ENCODE data around the gene MYH11.
"Not testable (repeated sequence)": the region's sequence is repeated elsewhere in the genome, so short reads cannot be mapped to it uniquely, and the experiment has no call there.

MYH11 gene

DNA sequence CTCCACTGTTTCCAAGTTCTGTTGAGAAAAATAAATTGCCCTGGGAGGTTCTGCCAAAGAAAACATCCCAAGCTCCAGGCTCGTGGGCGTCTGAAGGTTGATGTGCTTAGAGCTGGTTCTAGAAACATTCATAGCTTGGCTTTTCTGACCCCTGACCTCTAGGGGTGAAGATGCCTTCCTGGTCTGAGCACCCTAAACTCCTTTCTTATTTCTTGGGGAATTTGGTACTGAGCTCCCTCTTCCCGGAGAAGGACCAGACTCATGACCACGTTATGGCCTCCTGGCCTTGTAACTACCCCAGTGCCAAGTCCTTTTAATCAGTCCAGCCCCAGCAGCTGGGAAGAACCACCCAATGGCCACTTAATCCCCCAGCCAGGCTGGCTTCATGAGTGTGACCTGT lies 66.4 kb downstream of the MYH11 start:
- no peak for DNase-seq
- Histone ChIP-seq H3K9me3 (ENCODE audit: severe bottlenecking) (no peaks in the 10 kb centered on the region), H3K4me3 (ENCODE audit: low read depth, low read length) (no peak overlapping the region), H3K27me3 (ENCODE audit: insufficient read depth, low read depth, severe bottlenecking) (no peaks in the 10 kb centered on the region), H3K36me3 (no peaks in the 10 kb centered on the region), H3K27ac (no peak overlapping the region)
- TF ChIP-seq, protein P1, sequence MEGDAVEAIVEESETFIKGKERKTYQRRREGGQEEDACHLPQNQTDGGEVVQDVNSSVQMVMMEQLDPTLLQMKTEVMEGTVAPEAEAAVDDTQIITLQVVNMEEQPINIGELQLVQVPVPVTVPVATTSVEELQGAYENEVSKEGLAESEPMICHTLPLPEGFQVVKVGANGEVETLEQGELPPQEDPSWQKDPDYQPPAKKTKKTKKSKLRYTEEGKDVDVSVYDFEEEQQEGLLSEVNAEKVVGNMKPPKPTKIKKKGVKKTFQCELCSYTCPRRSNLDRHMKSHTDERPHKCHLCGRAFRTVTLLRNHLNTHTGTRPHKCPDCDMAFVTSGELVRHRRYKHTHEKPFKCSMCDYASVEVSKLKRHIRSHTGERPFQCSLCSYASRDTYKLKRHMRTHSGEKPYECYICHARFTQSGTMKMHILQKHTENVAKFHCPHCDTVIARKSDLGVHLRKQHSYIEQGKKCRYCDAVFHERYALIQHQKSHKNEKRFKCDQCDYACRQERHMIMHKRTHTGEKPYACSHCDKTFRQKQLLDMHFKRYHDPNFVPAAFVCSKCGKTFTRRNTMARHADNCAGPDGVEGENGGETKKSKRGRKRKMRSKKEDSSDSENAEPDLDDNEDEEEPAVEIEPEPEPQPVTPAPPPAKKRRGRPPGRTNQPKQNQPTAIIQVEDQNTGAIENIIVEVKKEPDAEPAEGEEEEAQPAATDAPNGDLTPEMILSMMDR (IDR thresholded peaks at IDR 0.05; ENCODE audit: low read depth, low read length): no peak

DNA sequence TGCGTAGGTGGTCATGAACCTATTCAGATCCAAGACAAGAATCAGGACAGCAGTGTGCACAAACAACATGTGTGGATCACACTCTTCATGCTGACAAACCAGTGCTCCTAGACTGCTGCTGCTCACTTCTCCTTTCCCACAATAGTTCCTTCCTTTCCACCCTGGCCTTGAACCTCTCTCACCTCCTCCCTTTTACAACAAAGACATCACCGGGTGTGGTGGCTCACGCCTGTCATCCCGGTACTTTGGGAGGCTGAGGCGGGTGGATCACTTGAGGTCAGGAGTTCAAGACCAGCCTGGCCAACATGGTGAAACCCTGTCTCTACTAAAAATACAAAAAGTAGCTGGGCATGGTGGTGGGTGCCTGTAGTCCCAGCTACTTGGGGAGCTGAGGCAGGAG lies 67.0 kb downstream of the MYH11 start:
- not testable (repeated sequence) for H3K4me3 ChIP-seq (ENCODE audit: low read depth, low read length)

DNA sequence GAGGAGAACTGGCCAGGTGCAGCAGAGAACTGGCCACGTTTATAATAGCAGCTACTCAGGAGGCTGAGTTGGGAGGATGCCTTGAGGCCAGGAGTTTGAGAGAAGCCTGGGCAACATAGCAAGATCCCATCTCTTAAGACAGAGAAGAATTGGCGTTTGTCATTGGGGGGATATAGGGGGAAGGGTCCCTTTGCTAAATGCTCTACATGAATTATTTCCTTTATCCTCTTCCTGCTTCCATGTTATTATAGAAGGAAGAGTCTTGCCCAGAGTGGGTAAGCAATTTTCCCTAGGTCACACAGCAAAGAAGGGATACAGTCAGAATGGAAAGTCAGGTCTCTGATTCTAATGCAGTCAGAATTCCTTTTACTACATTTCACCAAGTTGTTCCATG lies 68.0 kb downstream of the MYH11 start:
- Histone ChIP-seq H3K27me3 (ENCODE audit: insufficient read depth, low read depth, severe bottlenecking) (no peaks in the 10 kb centered on the region), H3K36me3 (no peaks in the 10 kb centered on the region), H3K27ac (no peak overlapping the region), H3K4me3 (ENCODE audit: low read depth, low read length) (no peak overlapping the region), H3K9me3 (ENCODE audit: severe bottlenecking) (no peaks in the 10 kb centered on the region)
- TF ChIP-seq, protein P1 (IDR thresholded peaks at IDR 0.05; ENCODE audit: low read depth, low read length): no peak
- no peak for DNase-seq

More for the DNA sequence above, 67.0 kb downstream of the MYH11 start:
- not testable (repeated sequence) for H3K27me3 ChIP-seq (ENCODE audit: insufficient read depth, low read depth, severe bottlenecking); H3K27ac ChIP-seq; DNase-seq; H3K9me3 ChIP-seq (ENCODE audit: severe bottlenecking); H3K36me3 ChIP-seq

DNA sequence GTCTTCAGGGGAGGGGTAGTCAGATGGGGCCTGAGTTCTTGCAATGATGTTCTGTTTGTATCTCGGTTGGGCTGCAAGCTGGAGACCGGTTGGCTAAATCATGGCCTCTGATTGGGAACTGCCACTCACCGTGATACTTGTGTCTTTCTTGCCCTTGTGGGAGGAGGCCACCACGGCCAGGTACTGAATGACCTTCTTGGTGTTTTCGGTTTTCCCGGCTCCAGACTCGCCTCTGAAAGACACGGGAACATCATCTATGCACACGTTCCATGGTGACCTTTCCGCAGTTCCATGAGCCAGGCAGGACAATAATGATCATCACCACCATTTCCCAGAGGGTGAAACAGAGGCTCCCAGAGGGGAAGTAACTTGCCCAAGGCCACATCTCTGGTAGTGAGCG lies 70.3 kb downstream of the MYH11 start:
- Histone ChIP-seq H3K9me3 (ENCODE audit: severe bottlenecking) (no peaks in the 10 kb centered on the region), H3K27ac (no peak overlapping the region), H3K4me3 (ENCODE audit: low read depth, low read length) (no peak overlapping the region), H3K27me3 (ENCODE audit: insufficient read depth, low read depth, severe bottlenecking) (no peaks in the 10 kb centered on the region), H3K36me3 (no peaks in the 10 kb centered on the region)
- DNase-seq: no peak
- TF ChIP-seq, protein P1 (IDR thresholded peaks at IDR 0.05; ENCODE audit: low read depth, low read length): no peak

DNA sequence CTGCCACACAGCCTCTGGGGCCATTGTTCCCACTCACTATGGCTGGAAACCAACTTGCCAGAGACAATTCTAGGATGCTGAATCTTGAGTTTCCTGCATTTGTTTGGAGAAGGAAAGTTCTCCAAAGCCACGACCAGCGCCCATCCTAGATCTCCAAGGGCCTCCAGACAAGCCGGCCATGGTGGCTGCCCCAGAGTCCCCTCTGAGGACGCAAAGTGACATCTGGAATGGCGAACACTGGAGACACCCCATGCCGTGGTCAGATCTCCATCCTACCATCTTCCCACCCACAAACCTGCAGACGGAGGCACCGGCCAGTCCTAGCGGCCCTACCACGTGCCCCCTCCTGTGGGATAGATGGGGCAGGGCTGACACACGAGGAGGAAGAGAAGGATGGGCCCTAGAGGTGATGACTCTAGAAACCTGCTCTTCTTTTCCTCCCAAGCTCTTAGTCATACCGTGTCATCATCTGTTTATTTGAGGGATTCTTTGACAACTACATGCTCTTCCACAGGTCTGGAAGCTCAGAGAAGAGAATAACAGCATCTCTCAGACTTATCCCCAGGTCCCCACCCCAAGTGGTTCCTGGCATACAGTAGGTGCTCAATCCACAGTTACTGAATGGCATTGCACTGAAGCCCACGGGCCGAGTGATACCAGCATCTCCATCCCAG lies 71.3 kb downstream of the MYH11 start:
- H3K27me3 ChIP-seq (ENCODE audit: insufficient read depth, low read depth, severe bottlenecking): no peaks in the 10 kb centered on the region
- H3K27ac ChIP-seq: no peak overlapping the region
- TF ChIP-seq, protein P1 (IDR thresholded peaks at IDR 0.05; ENCODE audit: low read depth, low read length): no peak
- H3K36me3 ChIP-seq: no peaks in the 10 kb centered on the region
- no peak overlapping the region for H3K4me3 ChIP-seq (ENCODE audit: low read depth, low read length)
- H3K9me3 ChIP-seq (ENCODE audit: severe bottlenecking): no peaks in the 10 kb centered on the region
- no peak for DNase-seq

DNA sequence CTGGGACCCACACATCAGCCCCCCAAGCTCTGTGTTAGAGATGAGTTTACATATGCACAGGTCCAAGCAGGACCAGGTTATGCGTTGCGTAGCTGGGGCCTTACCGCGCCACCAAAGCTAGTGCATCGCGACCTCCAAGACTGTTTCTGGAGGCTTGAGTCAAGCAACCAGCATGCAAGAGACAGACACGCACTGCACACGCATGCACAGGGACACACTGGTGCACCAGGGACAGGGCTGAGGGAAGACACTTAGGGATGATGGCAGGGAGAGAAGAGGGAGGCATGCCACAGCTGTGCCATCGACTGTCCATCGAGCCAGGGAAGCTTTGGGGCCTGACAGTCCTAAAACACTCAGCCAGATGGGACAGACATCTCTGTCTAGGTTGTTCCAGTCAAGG lies 72.8 kb downstream of the MYH11 start:
- Histone ChIP-seq H3K27ac (no peak overlapping the region), H3K36me3 (no peaks in the 10 kb centered on the region), H3K27me3 (ENCODE audit: insufficient read depth, low read depth, severe bottlenecking) (no peaks in the 10 kb centered on the region), H3K4me3 (ENCODE audit: low read depth, low read length) (no peak overlapping the region), H3K9me3 (ENCODE audit: severe bottlenecking) (no peaks in the 10 kb centered on the region)
- DNase-seq: no peak
- TF ChIP-seq, protein P1 (IDR thresholded peaks at IDR 0.05; ENCODE audit: low read depth, low read length): no peak

All from WERI-Rb-1 (cell line).